ENCODE data around the gene RARB.

The RARB gene

DNA sequence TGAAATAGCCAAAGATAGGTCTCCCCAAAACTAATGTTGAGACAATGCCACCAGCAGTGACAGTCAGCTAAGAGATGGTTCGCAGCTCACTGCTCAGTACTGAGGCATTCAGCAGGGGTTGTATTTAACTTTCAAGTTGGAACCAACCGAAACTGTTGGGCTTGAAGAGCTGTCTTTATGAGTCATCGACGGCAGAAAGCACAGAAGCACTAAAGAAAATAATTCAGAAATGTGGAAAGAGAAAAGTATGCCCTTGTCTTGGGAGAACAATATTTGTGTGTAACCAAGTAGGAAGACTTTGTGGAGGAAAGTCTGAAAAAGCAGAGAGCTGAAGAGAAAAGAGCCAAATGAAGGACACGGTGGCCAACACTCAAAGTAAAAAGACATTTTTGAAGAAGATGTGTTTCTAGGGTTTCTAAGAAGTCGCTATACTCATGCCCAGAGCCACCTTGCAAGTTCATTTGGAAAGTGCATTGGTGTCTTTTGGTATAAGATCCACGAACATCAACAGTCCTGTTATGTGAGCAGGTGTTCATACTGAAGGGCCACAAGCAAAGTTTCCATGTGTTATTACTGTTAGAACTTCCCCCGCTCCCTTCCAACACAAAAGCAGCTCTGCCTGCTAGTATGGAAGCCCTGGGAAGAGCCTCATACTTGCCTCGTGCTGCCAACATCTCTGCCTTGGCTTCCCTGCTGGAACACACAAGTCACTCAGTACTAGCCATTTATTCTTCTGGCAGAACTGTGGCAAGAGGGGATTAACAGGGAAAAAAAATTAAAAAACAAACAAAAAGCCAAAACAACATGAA is 4.1 kb upstream of the RARB start:
- DNase-seq (ENCODE audit: low spot score): peak; percentile 65

DNA sequence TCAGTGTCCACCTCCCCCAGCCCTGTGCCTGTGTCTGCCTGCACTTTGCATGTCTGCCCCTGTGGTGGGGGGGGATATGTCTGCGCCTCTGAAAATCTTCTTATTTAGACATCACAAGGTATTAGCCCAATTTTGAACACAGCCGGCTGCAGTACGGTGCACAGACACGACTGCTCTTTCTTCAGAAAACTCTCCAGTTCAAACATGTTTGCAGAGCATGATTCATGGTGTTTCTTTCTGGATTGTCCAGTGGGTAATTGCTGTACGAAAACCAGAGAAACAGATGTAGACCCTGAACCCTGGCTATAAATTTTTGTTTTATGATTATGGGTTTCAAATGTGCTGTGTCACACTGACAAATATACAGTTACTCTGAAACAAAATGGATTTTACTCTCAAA is 3.4 kb upstream of the RARB start:
- peak; percentile 31 for DNase-seq (ENCODE audit: low spot score)

DNA sequence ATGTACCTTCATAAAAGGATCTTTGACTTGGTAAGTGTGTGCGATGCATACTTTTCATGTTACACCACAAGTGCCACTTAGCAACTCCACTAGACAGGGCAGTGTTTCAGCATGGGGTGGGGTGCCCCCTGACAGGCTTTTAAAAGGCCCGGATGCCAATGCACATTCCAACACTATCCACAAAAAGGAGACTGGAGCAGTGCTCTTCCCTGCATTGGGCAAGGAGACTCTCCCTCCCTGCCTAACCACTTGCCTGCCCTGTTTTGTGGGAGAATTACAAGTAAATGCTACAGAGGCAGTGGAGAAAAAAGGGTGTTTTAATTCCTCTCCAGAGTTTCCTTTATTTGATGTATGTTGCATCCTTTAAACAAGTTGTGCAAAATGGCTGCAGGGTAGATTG is 1.7 kb upstream of the RARB start:
- peak; percentile 28 for DNase-seq (ENCODE audit: low spot score)

DNA sequence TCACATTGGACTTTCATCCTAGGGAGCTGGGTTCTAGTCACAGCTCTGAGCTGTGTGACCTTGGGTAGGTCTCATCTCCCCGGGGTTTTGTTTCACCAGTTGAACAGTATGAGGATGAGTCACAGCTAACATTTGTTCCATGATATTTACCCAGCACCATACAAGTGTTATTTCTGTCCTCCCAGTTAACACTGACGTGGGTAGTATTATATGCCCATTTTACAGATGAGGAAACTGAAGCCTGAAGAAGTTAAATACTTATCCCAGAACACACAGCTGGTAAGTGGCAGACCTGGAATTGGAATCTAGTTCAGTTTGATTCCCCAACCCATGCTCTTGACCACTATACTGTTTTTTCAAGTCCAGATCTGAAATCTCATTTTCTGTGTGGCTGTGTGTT is 908 bp upstream of the RARB start:
- no peak for DNase-seq (ENCODE audit: low spot score)

DNA sequence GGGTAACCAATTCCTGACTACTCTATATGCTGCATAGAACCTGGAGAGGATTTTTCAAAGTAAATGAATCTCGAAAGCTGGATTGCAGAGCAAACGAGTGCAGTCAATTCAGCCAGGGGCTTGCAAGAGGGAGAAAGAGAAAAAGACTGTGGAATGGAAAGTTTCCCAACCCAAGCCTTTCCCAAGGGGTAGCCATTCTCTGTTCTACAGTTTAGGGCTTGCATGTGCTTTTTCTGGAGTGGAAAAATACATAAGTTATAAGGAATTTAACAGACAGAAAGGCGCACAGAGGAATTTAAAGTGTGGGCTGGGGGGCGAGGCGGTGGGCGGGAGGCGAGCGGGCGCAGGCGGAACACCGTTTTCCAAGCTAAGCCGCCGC is 511 bp upstream of the RARB start:
- DNase-seq (ENCODE audit: low spot score): no peak

DNA sequence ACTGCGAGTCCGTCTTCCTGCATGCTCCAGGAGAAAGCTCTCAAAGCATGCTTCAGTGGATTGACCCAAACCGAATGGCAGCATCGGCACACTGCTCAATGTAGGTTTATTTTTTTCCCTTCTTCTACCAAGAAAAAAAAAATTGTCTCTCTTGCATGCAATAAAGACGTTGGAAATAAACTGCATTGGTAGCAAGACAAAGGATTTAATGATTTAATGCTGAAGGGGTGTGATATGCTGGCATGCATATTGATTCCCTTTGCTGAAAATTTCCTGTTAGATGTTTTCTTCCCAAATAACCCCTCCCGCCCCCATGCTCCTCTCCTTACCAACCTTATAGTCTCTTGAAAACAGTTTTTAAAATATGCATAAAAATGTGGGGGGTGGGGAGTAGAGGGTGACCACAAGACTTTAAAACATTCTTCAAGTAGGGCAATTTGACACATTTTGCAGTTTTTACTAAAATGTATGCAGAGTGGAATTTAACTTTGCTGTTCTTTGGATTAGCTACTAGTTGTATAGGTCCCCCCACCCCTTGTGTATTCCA is 799 bp downstream of the RARB start:
- DNase-seq (ENCODE audit: low spot score): no peak

DNA sequence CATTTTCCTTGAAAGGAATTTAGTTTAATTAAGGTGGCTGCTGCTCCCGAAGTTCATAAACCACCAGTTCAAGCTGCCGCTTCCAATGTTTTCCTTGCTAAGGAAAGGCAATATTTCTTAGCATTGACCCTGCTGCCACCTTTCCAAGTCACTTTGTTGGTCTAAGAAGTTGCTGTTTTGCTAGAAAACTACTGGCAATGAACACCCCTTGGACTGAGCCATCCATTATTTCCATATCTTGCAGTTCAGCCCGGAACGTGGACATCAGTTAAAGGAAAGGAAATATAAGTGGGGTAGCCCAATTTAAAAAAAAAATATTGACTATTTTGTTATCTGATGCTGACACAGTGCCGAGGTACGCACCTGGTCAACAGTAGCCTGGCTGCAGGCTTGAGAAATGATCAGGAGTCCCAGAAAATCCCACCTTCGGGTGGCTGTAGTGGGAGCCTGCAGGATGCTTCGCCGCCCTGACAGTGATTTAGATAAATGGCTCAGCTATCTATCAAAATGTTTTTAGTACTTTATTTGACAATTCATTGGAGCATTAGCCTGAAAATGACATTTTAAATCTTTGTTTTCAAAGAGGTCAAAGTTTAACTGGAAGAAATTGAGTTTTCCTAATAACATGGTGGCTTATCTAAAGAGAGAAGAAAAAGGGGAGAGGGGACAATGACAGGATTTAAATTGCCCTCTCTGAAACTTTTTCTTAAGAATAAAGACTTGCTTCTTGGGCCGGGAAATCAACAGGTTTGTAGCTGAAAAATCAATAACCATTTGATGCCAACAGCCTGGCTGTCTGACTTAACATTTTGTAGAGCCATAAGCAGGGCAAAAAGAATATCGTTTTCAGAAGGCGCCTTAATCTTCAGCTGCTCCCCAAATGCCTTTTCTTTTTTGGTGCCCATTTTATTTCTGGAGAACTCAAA is 1.6 kb downstream of the RARB start:
- no peak for DNase-seq (ENCODE audit: low spot score)

DNA sequence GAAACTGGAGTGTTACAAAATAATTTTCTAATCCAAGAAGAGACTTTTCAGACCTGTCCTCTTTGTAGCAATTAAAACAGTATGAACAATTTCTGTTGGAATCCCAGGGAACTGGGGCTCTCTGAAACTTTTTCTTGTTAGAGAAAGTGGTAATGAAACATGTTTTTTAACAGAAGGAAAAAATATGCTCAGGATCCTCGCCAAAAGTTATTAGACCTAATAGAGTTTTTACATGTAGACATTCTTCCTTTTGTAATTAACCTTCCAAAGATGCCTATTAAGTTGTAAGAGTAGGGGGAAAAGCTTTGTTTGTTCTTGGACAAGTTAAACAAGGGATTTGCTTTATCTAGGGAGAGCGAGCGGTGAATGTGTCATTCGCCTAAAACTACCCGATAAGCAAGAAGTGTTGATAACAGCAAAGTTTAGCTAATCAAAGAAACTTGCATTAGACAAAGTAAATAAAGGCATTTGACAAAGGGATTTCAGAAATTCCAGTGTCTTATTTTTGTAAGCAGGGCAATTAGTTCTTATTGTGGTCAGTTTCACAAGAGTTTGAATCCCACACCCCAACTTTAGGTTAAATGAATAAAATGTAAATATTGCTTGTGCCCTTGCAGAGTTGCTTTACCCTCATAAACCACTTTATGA is 2.3 kb downstream of the RARB start:
- no peak for DNase-seq (ENCODE audit: low spot score)

DNA sequence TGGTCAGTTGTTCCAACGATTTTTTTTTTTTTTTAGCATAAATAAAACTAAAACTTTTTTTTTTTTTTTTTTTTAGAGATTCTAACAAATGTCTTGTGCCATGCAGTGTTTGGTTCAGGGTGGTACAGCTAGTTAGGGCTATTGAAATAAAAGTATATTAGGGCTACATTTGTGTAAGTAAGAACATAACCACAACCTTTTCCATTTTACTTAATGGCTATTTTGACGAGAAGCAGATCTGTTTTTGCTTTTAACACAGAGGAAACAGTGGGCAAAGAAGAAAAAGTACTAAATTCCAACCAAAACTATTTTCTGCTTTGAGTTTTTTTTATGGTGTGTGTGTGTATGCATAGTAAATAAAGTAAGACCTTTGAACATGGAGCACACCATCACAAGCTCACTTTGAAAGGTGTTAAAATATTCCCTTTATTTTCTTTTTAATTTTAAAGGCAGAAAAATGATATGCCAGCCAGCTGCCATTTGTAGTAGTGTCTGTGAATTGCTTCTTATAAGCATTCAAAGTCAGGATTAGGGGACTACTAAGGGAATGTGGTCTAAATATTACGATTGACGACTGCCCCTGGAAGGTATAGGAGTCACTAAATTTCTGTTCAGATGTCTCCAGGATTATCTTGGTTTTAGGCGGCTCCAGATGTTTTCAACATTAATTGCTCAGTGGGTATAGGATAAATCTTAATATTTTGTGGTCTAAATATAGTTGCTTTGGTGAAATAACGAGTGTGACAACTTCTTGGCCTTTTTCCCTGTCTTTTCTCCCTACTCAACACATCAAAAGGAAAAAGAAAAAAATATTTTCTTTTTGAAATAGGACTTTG is 3.1 kb downstream of the RARB start:
- DNase-seq (ENCODE audit: low spot score): no peak

DNA sequence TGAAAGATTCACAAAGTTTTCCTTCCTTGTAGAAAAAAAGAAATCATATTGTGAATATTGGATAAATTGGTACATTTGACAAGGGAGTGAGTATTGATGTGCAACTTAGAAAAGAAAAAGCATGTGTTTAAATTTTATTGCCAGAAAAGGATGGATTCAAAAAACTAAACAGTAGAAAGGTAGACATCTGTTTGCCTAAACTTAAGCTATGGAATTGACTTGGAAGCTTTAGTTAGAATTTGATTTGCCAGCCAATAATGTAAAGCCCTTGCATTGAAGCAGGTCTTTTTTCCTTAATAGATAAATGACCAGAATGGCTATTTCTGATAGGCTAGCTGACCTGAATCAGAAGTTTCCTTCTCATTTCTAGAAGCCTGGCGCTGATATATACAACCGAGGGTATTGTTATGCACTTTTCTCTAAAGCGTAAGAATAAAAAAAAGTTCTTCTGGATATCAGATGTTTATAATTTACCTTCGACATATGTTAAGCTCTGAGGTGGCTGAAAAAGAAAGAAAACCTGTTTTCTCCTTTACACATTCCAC is 4.2 kb downstream of the RARB start:
- DNase-seq (ENCODE audit: low spot score): no peak

DNA sequence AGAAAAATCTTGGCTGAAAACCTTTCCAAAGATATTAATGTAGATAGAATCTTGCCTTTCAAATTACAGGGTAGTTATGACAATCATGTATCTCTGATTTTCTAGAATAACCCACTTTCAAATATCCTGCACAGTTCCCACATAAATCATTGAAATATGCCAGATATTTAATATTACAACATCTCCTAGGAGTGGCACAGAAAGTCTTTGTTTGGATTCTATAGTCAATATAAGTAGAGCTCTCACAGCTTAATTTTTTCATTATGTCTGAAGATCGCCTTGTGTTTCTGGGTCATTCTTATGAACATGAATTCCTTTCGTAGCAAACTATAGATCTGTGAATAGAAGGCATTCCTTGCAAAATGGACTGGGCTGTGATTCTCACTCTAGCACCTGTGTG is 5.0 kb downstream of the RARB start:
- no peak for DNase-seq (ENCODE audit: low spot score)

DNA sequence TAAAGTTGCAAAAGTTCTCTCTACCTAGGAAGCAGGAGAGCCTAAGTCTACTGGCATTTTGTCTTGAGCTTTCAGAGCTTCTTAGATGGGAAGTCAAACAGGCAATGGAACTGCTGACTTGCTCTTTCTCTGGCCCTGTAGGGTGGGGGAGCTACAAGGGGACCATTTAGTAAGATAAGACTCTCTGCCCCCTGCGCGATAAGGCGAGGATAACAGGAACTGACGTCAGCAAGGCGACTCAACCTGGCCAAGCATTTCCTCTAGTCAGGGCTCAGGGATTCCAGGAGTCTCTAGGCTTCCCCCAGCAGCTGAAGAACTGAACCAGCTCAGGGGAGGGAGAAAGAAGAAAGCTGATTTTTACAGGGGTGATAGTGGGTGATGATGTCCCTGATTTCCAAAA is 5.8 kb downstream of the RARB start:
- no peak for DNase-seq (ENCODE audit: low spot score)

DNA sequence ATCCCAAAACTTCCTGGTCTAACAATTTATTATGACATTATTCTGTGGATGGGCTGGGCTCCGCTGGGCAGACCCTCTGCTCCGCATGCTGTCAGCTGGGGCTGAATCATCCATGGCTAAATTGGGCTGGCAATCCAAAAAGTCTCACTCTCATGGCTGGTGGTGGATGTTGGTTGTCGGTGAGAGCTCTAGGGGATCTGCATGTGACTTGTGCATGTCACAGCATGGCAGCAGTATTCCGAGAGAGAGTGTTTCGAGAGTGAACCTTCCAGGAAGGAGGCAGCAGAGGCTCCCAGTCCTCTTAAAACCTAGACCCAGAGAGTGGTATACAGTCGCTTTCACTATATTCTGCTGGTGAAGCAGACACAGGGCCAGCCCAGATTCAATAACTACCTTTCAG is 9.9 kb downstream of the RARB start:
- no peak for DNase-seq (ENCODE audit: low spot score)

DNA sequence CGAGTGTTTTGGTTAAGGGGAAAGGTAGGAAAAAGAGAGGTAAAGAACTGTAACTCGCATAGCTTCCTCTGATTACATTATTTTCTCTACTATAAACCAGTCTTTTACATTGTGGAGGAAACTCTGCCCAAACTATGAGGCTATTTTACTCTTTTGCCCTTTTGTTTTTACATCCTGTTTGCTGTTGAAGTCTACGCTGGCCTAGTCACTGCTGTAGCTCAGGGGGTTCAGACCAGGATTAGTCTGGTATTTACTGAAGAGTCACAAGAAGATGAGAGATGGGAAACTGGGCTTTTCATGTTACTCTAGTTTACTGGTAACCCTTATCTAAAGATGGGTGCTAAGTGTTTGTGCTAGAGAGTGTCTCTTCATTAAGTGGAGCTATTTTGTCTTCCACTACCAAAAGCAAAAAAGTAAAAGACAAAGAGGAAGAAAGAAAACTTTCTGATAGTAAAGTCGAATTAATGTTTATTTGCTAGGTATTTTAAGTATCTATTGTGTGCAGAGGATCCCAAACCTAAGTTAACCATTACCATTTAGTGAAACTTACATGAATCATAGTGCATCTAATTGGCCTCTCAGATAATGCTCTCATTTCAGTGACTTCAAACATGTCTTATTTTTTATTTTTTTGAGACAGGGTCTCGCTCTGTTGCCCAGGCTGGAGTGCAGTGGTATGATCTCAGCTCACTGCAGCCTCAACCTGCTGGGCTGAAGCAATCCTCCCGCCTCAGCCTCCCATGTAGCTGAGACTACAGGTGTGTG is 10.9 kb downstream of the RARB start:
- no peak for DNase-seq (ENCODE audit: low spot score)

DNA sequence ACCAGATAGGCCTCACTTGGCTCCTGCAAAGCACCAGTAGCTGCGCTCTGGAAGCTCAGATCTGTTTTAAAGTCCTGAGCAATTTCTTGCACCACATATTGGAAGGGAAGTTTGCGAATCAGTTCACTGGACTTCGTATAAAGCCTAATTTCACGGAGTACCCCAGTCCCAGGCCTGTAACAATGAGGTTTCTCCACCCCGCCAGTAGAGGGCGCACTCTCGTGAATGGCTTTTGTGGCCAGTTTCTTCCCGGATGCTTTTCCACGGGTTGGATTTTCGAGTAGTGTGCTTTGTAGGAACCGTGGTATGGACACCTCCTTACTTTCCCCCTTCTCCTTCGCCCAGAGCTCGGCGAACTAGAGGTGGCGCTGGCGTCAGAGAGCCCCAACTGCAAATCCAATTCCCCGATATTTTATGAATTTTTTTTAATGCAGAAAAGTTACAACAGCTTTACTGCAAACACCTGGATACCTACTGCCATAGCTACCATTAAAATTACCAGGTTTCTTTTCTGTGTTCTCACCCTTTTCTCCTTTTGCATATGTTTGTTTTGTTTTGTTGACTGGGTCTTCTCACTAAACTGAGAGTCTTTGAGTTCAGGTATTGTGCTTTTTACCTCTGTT is 13.3 kb downstream of the RARB start:
- DNase-seq (ENCODE audit: low spot score): no peak

DNA sequence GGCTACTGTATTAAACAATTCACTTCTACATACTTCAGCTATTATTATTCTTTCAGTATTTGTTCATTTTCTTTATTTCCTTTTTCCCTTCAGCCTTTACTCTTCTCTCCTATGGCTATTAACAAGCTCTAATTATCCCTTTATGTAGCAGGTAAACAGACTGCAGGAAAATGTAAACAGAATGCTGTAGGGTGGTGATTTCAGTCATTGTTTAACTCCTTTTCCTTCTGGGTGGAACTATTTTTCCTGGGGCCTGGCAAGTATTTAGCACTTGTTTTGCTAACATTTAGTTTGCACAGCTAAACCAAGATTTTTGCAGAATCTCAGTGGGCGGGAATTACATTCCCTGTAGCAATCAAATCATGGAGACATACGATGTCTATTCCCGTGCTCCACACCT is 14.4 kb downstream of the RARB start:
- DNase-seq (ENCODE audit: low spot score): no peak

DNA sequence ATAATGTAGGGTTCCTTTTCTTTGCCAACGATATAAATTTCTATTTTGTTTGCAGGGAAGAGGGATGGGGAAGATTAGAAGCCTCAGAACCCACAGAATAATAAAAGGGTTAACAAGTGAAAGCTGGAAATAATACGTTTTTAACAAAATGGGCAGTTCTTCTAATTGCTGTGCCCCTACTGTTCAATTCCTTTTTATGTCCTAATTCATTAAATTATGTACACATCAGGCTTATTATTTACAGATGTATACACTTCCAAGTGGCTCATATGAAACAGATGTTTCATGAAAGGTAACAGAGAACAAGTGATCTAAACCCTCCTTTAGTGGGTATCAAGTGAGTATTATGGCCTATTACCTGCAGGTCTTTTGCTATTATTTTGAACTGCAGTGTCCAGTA is 16.2 kb downstream of the RARB start:
- no peak for DNase-seq (ENCODE audit: low spot score)

DNA sequence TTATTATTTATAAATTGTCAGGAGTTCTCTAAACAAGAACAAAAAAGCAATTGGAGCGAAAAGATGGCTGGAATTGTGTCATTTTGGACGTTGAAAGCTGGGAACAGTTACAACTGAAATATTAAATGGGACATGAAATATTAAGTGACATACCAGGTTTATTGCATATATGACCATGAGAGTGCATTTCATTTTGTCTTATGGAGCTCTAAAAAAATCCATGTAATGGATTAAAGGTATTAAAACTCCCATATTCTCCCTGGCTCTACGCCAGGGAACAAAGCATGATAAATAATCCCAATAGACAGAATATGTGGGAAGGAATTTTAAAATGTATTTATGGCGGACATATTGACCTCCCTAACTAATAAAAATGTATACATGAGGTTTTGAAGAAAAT is 17.7 kb downstream of the RARB start:
- no peak for DNase-seq (ENCODE audit: low spot score)

DNA sequence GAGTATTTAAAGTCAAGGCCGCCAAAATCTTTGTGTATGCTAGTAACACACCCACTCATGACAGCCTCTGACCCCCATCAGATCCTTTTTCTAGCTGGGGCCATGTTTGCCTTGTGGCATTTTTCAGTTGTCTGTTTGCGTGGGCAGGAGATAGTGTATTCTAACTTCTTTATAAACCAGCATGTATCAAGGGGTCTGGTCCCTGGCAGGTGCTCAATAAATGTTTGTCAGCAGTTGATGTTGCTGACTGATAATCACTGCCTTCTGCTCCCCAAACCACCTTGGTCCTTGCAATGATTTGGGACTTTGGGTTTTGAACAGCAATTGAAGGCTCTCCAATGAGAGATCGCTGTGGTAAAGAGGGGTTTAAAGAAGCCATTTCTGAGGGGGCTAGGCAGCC is 19.2 kb downstream of the RARB start:
- DNase-seq (ENCODE audit: low spot score): no peak

DNA sequence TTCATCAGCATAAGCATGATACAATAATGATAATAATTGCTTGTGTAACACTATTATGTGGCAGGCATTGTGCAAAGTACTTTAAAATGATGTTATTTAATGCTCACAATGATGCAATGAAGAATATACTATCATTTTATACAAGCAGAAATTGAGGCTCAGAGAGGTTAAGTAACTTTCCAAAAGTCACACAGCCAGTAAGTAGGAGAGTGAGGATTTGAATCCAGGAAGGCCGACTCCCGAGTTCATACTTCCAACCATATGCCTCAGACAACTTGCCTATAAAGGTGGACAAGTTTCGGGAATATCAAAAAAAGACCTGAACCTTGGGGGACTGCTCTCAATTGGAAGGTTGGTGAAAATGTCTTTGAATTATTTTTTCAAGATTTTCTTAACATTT is 19.9 kb downstream of the RARB start:
- DNase-seq (ENCODE audit: low spot score): no peak
